Measurements from ENCODE around the gene LRRC45.

DNA sequence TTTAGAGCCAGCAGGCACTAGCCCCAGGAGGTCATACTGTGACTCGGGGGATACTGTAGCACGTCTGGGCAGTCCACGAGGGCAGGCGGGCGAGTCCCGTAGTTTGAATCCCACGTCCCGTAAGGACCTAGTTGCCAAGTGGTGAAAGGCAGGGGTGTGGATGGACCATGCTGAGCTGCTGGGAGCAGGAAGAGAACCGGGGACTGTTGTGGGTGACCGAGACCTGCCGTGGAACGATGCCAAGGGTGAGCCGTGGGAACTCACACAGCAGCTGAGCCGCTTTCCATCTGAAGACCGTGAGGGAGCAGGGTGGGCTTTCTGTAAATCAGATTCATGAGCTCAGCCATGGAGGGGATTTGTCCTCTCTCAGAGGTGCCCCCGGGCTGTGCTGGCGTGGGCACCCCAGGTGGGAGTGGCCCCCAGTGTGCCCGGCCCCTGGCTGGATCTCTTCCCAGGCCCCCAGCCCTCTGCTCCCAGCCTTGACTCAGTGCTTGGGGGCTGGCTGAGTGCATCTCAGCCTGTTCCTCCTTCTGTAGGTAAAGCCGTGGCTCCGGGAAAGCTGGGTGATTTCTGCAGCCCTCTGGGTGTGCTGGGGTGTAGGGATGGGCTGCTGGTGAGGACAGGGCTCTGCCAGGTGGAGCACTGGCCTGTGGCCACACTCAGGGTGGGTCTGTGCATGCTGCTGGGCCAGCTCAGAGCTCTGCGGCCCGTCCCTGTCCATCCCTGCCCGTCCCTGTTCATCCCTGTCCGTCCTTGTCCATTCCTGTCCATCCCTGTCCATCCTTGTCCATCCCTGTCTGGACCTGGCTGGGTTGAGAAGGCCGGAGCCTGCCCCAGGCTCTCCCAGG, 32.0 kb upstream of the LRRC45 start:
- TF ChIP-seq, protein P1, sequence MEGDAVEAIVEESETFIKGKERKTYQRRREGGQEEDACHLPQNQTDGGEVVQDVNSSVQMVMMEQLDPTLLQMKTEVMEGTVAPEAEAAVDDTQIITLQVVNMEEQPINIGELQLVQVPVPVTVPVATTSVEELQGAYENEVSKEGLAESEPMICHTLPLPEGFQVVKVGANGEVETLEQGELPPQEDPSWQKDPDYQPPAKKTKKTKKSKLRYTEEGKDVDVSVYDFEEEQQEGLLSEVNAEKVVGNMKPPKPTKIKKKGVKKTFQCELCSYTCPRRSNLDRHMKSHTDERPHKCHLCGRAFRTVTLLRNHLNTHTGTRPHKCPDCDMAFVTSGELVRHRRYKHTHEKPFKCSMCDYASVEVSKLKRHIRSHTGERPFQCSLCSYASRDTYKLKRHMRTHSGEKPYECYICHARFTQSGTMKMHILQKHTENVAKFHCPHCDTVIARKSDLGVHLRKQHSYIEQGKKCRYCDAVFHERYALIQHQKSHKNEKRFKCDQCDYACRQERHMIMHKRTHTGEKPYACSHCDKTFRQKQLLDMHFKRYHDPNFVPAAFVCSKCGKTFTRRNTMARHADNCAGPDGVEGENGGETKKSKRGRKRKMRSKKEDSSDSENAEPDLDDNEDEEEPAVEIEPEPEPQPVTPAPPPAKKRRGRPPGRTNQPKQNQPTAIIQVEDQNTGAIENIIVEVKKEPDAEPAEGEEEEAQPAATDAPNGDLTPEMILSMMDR (IDR thresholded peaks at IDR 0.05; ENCODE audit: low read depth, low read length, poor library complexity, severe bottlenecking), result no peak
- TF ChIP-seq EZH2phosphoT487 (IDR thresholded peaks at IDR 0.05; ENCODE audit: borderline replicate concordance, low read length), result no peak
